Spleen (tissue), 7 donors: ENCODE results near the gene TRHDE.

Experiments
- POLR2A ChIP-seq, 3 donors: fragments of 450-650 bp; IDR thresholded peaks; one replicate each; pipeline ENCODE4 v1.5.1; 2017; ENCODE audit warnings: antibody characterized with exemption in 3 of 3, mild to moderate bottlenecking in 1 of 3
- TF ChIP-seq, protein P1 (sequence below), 11 experiments: fragments of 200-600 bp in 7 of 11; fragments of 450-650 bp in 4 of 11; sonication (generic) in 4 of 11; IDR thresholded peaks in 8 of 11; conservative IDR thresholded peaks in 3 of 11; 1 replicate in 7 of 11; 2 replicates in 4 of 11; pipeline versions ENCODE4 v1.4.0 to v1.8.0; 2016 to 2021; ENCODE audit warnings: antibody characterized with exemption in 11 of 11, inconsistent platforms in 4 of 11, mild to moderate bottlenecking in 1 of 11
- donor health status: DM: no; HTN: no; CAD: no; lungs with moderate emphysema.
- donor health status: DM: no; HTN: no; CAD: no.
- donor health status: DM: no; HTN: no; CAD: no.

DNA sequence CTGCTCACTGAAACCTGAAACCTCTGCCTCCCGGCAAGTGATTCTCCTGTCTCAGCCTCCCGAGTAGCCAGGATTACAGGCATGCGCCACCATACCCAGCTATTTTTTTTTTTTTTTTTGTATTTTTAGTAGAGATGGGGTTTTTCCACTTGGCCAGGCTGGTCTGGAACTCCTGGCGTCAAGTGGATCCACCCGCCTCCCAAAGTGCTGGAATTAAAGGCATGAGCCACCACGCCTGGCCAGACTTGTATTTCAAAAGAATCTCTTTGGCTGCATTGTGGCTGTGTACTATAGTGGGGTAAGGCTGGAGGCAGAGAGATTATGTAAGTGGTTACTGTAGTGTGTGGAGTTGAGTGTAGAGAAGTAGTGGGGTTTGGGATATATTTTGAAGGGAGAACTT is 35.1 kb downstream of the TRHDE start:
- TF ChIP-seq, protein P1, sequence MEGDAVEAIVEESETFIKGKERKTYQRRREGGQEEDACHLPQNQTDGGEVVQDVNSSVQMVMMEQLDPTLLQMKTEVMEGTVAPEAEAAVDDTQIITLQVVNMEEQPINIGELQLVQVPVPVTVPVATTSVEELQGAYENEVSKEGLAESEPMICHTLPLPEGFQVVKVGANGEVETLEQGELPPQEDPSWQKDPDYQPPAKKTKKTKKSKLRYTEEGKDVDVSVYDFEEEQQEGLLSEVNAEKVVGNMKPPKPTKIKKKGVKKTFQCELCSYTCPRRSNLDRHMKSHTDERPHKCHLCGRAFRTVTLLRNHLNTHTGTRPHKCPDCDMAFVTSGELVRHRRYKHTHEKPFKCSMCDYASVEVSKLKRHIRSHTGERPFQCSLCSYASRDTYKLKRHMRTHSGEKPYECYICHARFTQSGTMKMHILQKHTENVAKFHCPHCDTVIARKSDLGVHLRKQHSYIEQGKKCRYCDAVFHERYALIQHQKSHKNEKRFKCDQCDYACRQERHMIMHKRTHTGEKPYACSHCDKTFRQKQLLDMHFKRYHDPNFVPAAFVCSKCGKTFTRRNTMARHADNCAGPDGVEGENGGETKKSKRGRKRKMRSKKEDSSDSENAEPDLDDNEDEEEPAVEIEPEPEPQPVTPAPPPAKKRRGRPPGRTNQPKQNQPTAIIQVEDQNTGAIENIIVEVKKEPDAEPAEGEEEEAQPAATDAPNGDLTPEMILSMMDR (IDR thresholded peaks at IDR 0.05 in 8 of 11, conservative IDR thresholded peaks at IDR 0.05 in 3 of 11): no peak
- TF ChIP-seq POLR2A (IDR thresholded peaks at IDR 0.05): no peak
